PC-3 (cell line): ENCODE data around the gene TMEM209. TPM values are rescaled to one million over a fixed set of nuclear protein-coding genes. Genes with fewer than 3 reads are reported as not detected.

Experiments
- ATAC-seq: fragments of 200-7000 bp; cut with Tn5 transposase; 2 replicates; pipeline ENCODE4 v1.9.1; 2020; ENCODE audit warnings: mild to moderate bottlenecking, moderate library complexity
- BruUV-seq: library from RNA; stranded (reverse); fragments of 400-500 nt; replicated peaks from 2 replicates; lab custom pipeline; 2021; lab: Mats Ljungman, UMichigan
- CTCF ChIA-PET: fragments of 300-600 bp; sonication (Branson Sonifier 250); formaldehyde crosslinking; loops from one replicate; lab custom pipeline; 2022; ENCODE audit warnings: antibody characterized with exemption; lab: Charles Lee
- POLR2A ChIA-PET: fragments of 300-600 bp; sonication (Branson Sonifier 250); formaldehyde crosslinking; loops from one replicate; lab custom pipeline; 2022; ENCODE audit warnings: antibody characterized with exemption; ENCODE audit not compliant: unreplicated experiment; lab: Charles Lee
- DNase-seq: peaks from one replicate; pipeline ENCODE4 v3.0.0-alpha.2; 2015
- H2AFZ ChIP-seq: fragments of 300-600 bp; sonication (generic); 2 replicates; pipeline ENCODE4 v1.6.0; 2016; ENCODE audit warnings: antibody characterized with exemption, low read length
- H3F3A ChIP-seq: fragments of 300-600 bp; sonication (generic); one replicate; pipeline ENCODE4 v1.6.0; 2017; ENCODE audit warnings: antibody characterized with exemption, low read length, control low read depth, mild to moderate bottlenecking; ENCODE audit not compliant: unreplicated experiment
- H3K27ac ChIP-seq: fragments of 300-600 bp; sonication (generic); 2 replicates; pipeline ENCODE4 v1.5.1; 2016; ENCODE audit warnings: mild to moderate bottlenecking, low read length
- H3K27me3 ChIP-seq: fragments of 300-600 bp; sonication (generic); 2 replicates; pipeline ENCODE4 v1.6.1; 2016; ENCODE audit warnings: low read length, mixed read lengths
- H3K36me3 ChIP-seq: fragments of 300-600 bp; sonication (generic); 2 replicates; pipeline ENCODE4 v1.6.1; 2016; ENCODE audit warnings: low read depth, mixed run types, low read length, mixed read lengths
- H3K4me1 ChIP-seq: fragments of 300-600 bp; sonication (generic); 2 replicates; pipeline ENCODE4 v1.5.1; 2016; ENCODE audit warnings: low read length; ENCODE audit not compliant: insufficient read depth
- H3K4me2 ChIP-seq: fragments of 300-600 bp; sonication (generic); 2 replicates; pipeline ENCODE4 v1.6.0; 2016; ENCODE audit warnings: low read length
- H3K4me3 ChIP-seq: fragments of 300-600 bp; sonication (generic); 2 replicates; pipeline ENCODE4 v1.5.1; 2016; ENCODE audit warnings: mild to moderate bottlenecking, low read length, mixed read lengths
- H3K79me2 ChIP-seq: fragments of 300-600 bp; sonication (generic); 2 replicates; pipeline ENCODE4 v1.6.1; 2017; ENCODE audit warnings: low read length, mixed read lengths
- H3K9ac ChIP-seq: fragments of 300-600 bp; sonication (generic); 2 replicates; pipeline ENCODE4 v1.6.0; 2016; ENCODE audit warnings: mild to moderate bottlenecking, low read length
- H3K9me2 ChIP-seq: fragments of 300-600 bp; sonication (generic); replicated peaks from 2 replicates; pipeline ENCODE4 v1.6.1; 2016; ENCODE audit warnings: mixed run types, low read length, mixed read lengths
- H3K9me3 ChIP-seq: fragments of 300-600 bp; sonication (generic); 2 replicates; pipeline ENCODE4 v1.6.1; 2016; ENCODE audit warnings: low read length, mixed read lengths
- H4K20me1 ChIP-seq: fragments of 300-600 bp; sonication (generic); 2 replicates; pipeline ENCODE4 v1.6.1; 2016; ENCODE audit warnings: low read length, mixed read lengths
- EZH2 ChIP-seq: fragments of 300-600 bp; sonication (generic); IDR thresholded peaks from one replicate; pipeline ENCODE4 v1.6.1; 2017; ENCODE audit warnings: antibody characterized with exemption, mild to moderate bottlenecking, low read length; ENCODE audit not compliant: unreplicated experiment
- EZH2phosphoT487 ChIP-seq: fragments of 300-600 bp; sonication (generic); IDR thresholded peaks from 2 replicates; pipeline ENCODE4 v1.6.1; 2018; ENCODE audit warnings: mild to moderate bottlenecking, antibody characterized with exemption, low read length, borderline replicate concordance
- intact Hi-C: fragments of 100-400 bp; cut with micrococcal nuclease; formaldehyde crosslinking; loops from 2 replicates; pipeline ENCODE4 v1.9.0; 2023
- total RNA-seq: library from RNA; depleted of rRNA; stranded (reverse); fragments of >200 nt; gene quantifications from 2 replicates; pipeline ENCODE4 v1.2.3, GENCODE V29; 2014
- TF ChIP-seq, protein P1 (sequence below): fragments of 300-600 bp; sonication (generic); conservative IDR thresholded peaks from 2 replicates; pipeline ENCODE4 v1.5.1; 2017; ENCODE audit warnings: antibody characterized with exemption, low read depth, mild to moderate bottlenecking, low read length

The TMEM209 gene
- total RNA-seq, 1 experiment from 2014 or later: 23.2 TPM

DNA sequence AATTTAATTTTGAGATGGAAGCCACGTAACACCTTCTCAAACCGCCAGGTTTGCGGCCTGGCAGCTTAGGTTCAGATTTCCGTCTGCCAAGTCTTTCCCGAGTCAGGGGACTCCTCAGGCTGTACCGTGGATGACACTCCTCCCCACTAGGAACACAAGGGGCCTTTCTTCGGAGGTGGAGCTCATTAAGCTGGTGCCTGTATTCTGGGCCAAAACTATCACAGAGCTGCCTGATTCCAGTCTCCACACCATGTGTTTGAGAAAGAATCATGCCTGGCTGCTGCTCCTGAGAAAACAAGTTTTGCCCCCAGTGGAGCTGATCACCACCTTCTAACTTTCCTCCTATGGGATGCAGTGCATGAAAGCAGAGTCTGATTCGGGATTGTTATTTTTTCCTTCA lies 44.8 kb downstream of the TMEM209 start:
- BruUV-seq: no TSS peak
- ChIA-PET CTCF (no interaction called here), POLR2A (no interaction called here)
- Histone ChIP-seq H3K27me3 (no peaks in the 10 kb centered on the region), H3K9ac (no peak overlapping the region), H3K27ac (no peak overlapping the region), H3K9me2 (no peaks in the 10 kb centered on the region), H3K4me3 (no peak overlapping the region), H3K4me2 (no peak overlapping the region), H3K36me3 (peaks cover 24% of the 10 kb centered on the region), H3K4me1 (no peaks in the 10 kb centered on the region), H3K9me3 (no peaks in the 10 kb centered on the region), H2AFZ (no peak overlapping the region), H4K20me1 (no peaks in the 10 kb centered on the region), H3K79me2 (no peaks in the 10 kb centered on the region), H3F3A (no peaks in the 10 kb centered on the region)
- intact Hi-C loops: no loop called here
- DNase-seq (no peak), ATAC-seq (no peak)
- TF ChIP-seq EZH2: no peak
- TF ChIP-seq, protein P1, sequence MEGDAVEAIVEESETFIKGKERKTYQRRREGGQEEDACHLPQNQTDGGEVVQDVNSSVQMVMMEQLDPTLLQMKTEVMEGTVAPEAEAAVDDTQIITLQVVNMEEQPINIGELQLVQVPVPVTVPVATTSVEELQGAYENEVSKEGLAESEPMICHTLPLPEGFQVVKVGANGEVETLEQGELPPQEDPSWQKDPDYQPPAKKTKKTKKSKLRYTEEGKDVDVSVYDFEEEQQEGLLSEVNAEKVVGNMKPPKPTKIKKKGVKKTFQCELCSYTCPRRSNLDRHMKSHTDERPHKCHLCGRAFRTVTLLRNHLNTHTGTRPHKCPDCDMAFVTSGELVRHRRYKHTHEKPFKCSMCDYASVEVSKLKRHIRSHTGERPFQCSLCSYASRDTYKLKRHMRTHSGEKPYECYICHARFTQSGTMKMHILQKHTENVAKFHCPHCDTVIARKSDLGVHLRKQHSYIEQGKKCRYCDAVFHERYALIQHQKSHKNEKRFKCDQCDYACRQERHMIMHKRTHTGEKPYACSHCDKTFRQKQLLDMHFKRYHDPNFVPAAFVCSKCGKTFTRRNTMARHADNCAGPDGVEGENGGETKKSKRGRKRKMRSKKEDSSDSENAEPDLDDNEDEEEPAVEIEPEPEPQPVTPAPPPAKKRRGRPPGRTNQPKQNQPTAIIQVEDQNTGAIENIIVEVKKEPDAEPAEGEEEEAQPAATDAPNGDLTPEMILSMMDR: no peak
- TF ChIP-seq EZH2phosphoT487: no peak

- peaks cover 23% of the 10 kb centered on the region for H3K36me3 ChIP-seq
- H2AFZ ChIP-seq: no peak overlapping the region
- ChIA-PET CTCF (no interaction called here), POLR2A (no interaction called here)
- no peak for DNase-seq
- H4K20me1 ChIP-seq: no peaks in the 10 kb centered on the region
- intact Hi-C loops: no loop called here
- no peak overlapping the region for H3K4me2 ChIP-seq
- no TSS peak for BruUV-seq
- H3K27me3 ChIP-seq: no peaks in the 10 kb centered on the region
- H3K9ac ChIP-seq: no peak overlapping the region
- no peaks in the 10 kb centered on the region for H3K9me2 ChIP-seq
- ATAC-seq: no peak
- no peaks in the 10 kb centered on the region for H3K79me2 ChIP-seq
- H3K9me3 ChIP-seq: no peaks in the 10 kb centered on the region
- TF ChIP-seq EZH2phosphoT487 (no peak), EZH2 (no peak)
- TF ChIP-seq, protein P1: no peak
- H3K27ac ChIP-seq: no peak overlapping the region
- no peaks in the 10 kb centered on the region for H3K4me1 ChIP-seq
- no peaks in the 10 kb centered on the region for H3F3A ChIP-seq
- no peak overlapping the region for H3K4me3 ChIP-seq
Measured at GRCh38 chr7:130160023-130160422, 45.2 kb downstream of the TMEM209 start.

DNA sequence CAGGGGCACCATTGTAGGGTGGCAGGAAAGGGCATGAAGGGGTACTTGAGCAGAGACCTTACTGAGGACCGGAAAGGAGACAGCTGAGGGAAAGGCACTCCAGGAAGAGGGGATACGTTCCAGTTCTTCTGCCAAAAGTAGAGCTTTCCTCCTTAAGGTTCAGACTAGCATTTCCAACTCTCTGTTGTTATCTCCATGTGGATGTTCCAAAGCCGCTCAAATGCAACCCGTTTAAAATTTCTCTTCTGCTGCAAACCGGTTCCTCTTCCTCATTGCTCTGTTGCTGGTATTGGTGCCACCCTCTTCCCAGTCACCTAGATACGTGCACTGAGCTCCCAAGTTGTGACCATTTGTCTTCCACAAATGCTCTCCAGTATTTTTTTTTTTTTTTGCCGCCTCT lies 47.5 kb downstream of the TMEM209 start:
- H3K36me3 ChIP-seq: peaks cover 10% of the 10 kb centered on the region
- no peak overlapping the region for H3K27ac ChIP-seq
- H3K9me2 ChIP-seq: no peaks in the 10 kb centered on the region
- intact Hi-C loops: no loop called here
- no TSS peak for BruUV-seq
- no peaks in the 10 kb centered on the region for H3K4me1 ChIP-seq
- no peaks in the 10 kb centered on the region for H4K20me1 ChIP-seq
- H3K4me2 ChIP-seq: no peak overlapping the region
- no peak overlapping the region for H2AFZ ChIP-seq
- ATAC-seq (no peak), DNase-seq (no peak)
- TF ChIP-seq, protein P1: no peak
- TF ChIP-seq EZH2: no peak
- no peak overlapping the region for H3K4me3 ChIP-seq
- POLR2A ChIA-PET: no interaction called here
- H3K9me3 ChIP-seq: no peaks in the 10 kb centered on the region
- no peaks in the 10 kb centered on the region for H3K79me2 ChIP-seq
- no peak overlapping the region for H3K9ac ChIP-seq
- no peaks in the 10 kb centered on the region for H3K27me3 ChIP-seq
- H3F3A ChIP-seq: no peaks in the 10 kb centered on the region
- CTCF ChIA-PET: no interaction called here
